Eye (tissue), 1 donor: ENCODE results near the gene NFKBIZ.
"Not testable (repeated sequence)": the region's sequence is repeated elsewhere in the genome, so short reads cannot be mapped to it uniquely, and the experiment has no call there.

Experiments used
- DNase-seq: peaks from one replicate; pipeline ENCODE4 v3.0.0-alpha.2; 2015

Gene NFKBIZ

DNA sequence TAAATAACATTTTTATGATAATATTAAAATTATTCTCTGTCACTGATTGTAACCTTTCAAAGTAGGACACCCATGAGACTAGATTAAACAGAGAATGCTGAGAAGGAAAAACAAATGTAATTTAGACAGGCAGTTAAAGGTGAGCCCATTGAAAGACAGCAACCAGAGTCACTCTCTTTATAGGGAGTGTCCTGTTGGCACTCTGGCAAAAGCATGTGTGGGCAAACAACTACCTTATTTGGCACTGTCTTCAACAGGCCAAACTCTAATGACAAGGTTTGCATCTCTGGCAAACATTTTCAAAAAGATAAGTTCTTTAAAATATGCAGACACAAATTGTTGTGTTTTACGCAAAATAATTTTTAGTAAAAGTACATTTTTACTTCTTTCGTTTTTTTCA, 29.8 kb downstream of the NFKBIZ start:
- no peak for DNase-seq

DNA sequence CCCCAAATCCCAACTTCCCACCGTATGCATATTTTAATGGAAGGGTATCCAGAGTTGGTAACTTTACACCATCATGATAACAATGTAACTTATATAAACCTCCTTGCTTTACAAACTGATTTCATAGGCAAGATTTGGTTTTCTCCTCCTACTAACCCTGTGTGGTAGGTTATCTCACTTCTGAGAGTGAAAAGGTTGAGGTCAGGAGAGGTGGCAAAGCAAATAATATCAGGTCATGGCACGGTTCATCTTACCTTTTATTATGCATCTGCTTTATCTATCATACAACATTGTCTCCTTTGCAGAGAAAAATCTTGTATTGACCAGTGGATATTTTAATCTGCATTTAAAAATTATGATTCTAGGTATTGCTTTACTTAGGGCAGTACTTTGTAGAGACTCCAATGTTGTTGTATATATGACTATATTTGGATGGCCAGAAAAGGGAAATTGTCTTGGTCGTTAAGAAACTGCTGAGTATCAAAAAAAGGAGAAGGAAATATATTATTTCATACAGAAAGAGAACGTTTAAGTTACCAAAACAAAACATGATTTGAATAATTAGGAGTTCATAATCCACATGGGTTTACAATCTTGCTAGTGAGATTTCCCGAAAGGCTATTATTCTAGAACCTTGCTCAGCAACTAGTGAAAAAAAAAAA, 30.4 kb downstream of the NFKBIZ start:
- DNase-seq: no peak

DNA sequence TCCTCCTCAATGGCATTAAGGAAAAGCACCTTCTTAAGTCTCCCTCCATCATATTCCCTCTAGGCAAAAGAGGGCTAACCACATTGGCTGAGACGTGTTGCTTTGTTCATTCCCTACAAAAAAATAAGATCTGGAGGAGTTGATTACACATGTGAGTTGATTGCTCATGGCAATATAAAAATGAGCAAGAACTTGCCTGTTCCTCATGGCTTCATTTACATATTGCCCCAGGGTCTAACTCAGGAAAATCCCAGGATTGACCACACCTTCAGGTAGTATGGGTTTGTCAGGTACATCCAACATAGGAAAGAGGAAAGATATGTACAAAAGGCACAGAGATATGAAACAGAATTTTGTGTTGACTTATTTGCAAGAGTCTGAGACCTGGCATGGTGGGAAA, 35.5 kb downstream of the NFKBIZ start:
- DNase-seq: no peak

DNA sequence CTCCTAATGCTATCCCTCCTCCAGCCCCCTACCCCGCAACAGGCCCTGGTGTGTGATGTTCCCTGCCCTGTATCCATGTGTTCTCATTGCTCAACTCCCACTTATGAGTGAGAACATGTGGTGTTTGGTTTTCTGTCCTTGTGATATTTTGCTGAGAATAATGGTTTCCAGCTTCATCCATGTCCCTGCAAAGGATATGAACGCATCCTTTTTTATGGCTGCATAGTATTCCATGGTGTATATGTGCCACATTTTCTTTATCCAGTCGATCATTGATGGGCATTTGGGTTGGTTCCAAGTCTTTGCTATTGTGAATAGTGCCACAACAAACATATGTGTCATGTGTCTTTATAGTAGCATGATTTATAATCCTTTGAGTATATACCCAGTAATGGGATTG, 36.3 kb downstream of the NFKBIZ start:
- not testable (repeated sequence) for DNase-seq

DNA sequence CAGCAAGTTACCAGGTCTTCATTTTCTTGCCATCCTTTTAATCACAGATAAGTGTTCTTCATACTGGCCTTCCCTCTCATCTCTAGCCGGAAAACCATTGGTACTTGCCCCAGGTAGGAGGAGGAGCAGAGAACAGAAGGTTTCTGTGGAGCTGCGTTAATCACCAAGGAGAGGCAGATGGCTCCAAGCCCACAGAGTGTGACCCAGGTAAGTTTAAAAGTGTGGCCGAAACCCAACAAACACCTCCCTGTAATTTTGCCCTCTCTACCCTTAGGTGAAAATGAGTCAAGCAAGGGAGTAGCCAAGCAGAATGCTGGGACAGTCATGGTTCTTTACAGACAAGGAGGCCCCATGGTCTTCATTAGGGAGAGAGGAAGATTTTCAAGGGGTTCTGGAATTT, 37.3 kb downstream of the NFKBIZ start:
- no peak for DNase-seq

DNA sequence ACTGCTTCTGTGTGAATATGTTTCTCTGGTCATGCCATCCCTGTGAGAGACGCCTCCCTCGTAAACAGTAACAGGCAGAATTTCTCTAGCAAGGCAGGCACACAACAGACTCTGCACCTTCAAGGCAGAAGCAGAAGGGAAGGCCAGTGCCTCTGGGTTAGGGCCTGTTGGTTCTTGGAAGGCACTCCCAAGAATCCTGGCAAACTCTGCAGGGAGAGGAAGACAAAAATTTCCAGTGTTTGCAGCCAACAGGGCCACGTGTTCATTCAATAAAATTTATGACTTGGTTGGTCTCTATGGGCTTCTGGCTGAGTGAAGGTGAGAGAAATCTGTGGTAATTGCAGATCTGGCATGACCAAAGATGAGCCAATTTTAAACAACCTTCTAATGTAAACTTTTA, 39.3 kb downstream of the NFKBIZ start:
- no peak for DNase-seq

DNA sequence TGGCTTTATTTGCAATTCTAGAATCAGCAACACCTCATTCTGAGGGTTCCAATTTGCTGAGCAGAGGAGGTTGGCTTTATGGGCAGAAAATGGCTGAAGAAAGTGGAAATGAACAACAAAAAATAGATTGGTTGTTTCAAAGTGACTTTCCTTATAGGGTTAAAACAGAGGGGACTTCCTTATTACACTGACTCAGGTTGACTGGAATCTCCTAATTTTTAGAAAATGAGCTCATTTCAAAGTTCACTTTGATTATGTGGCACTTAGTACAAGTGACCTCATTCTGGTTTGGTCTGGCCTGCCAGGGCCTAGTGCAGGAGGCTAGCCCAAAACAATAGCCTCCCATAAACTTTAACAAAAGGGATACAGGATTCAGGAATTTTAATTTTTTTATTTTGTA, 41.4 kb downstream of the NFKBIZ start:
- DNase-seq: no peak

DNA sequence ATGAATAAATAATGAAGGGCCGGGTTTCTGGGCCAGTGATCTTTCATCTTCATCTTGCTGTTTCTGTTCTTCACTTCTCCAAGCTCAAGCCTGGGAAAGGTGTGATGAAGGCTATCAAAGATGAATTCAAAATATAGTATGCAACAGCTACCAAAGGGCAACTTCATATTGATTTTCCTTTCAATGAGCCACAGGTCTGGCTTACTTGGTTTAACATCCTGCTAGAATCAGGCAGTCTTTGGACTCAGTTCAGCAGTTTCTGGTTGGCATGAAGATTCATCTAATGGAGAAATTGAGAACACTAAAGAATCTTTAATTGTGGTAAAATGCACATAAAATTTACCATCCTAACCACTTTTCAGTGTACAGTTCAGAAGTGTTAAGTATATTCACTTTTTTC, 43.3 kb downstream of the NFKBIZ start:
- DNase-seq: no peak

DNA sequence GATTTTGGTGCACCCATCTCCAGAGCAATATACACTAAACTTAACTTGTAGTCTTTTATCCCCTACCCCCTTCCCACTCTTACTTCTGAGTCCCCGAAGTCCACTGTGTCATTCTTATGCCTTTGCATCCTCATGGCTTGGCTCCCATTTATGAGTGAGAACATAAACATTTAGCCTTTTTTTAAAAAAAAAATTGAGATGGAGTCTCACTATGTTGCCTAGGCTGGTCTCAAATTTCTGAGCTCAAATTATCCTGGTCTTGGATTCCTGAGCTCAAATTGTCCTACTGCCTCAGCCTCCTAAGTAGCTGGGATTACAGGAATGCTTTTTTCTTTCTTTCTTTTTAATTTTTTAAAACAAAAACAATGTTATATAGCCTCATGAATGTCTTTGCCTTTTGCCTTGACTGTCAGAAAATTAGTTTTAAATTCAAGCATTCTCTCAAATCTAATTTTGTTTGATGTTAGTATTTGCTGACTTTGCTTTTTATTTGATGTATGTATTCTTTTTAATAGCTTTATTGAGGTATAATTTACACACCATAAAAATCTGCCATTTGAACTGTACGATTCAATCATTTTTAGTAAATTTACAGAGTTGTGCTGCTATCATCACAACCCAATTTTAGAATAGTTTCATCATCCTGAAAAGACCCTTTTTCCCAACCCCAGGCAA, 46.9 kb downstream of the NFKBIZ start:
- no peak for DNase-seq

DNA sequence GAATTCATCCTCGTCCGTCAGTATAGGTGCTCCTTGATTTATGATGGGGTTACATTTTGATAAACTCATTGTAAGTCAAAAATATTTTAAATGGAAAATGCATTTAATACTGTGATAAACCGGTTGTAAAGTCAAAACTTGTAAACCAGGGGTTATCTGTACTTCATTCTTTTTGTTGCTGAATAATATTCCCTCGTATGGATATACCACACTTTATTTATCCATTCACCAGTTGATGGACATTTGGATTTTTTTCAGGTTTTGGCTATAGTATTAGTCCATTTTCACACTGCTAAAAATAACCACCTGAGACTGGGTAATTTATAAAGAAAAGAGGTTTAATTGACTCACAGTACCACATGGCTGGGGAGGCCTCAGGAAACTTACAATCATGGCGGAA, 47.7 kb downstream of the NFKBIZ start:
- DNase-seq: no peak

DNA sequence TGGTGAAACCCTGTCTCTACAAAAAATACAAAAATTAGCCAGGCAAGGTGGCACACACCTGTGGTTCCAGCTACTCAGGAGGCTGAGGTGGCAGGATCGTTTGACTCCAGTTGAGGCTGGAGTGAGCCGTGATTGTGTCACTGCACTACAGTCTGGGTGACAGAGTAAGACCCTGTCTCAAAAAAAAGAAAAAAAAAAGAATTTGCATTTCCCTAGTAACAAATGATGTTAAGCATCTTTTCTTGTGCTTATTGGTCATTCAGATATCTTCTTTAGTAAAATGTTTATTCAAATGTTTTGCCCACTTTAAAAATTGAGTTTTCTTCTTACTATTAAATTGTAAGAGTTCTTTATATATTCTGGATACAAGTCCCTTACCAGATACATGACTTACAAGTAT, 48.7 kb downstream of the NFKBIZ start:
- no peak for DNase-seq

DNA sequence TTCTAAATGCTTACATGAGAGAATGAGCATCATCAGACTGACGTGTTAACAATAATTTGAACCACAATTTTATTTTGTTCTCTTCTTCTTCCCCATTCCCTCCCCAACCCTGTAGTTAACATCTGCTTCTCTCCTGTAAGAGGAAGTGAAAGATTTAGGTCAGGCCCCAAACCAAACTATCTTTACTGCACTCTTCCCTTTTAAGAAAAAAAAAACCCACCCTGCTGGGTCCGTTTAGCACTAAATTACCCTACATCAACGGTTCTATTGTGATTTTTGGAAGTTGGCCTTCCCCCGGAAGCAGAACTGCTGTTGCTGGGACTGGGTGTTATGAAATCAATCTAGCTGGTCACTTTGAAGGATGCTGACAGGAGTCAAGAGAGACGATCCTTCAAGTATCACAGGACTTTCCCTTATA, 49.4 kb downstream of the NFKBIZ start:
- DNase-seq: peak; percentile 31

DNA sequence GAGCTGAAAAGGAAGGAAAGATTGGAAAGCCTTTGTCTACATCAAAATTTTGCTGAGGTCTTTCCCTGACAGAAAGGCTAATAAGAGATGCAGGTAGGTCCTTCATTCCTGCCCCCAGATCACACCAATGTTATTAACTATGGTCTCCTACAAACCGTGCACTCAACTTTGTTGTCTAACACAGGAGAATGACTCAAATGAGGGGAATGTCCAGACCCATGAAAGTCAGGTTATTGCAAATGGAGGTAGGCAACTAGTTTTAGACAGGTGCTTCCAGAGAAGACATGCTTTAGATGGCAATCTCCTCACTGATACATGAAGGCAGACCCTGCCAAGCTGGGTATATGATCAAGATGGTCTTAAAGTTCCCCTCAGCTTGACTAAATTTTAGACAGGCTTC, 51.0 kb downstream of the NFKBIZ start:
- no peak for DNase-seq

DNA sequence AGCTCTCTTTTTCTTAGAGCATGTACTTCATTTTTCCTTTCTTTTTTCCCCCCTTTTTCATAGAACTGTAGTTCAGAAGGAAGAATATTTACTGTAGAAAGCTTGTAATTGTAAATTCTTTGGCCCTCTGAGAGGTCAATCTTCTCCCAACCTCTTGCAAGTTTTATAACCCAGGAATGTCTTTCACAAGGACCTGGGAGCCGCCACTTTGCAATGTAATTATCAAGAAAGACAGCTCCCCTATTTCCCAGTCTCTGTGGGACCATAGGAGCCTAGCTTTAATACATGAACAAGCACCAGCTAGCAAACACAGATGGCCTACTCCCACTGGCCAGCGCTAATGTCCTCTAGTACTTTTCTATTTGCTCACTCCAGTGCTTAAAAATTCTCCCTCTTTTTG, 51.4 kb downstream of the NFKBIZ start:
- no peak for DNase-seq

DNA sequence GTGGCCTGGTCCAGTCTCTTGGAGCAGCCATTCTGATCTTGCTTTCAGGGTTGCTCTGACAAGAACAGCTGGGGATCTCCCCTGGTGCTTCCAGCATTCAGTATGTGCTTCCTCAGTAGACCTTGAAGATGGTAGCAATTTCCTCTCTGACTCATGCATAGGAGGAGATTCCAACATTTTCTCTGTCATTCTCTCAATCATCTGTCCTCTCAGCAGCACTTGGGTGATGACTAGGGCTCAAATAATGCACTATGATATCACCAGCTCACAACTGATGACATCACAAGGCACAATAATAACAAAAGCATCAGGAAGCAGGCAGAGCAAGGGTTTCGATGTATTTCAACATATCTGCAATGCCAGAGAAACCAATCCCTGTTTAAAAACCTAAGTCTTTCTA, 52.7 kb downstream of the NFKBIZ start:
- no peak for DNase-seq

DNA sequence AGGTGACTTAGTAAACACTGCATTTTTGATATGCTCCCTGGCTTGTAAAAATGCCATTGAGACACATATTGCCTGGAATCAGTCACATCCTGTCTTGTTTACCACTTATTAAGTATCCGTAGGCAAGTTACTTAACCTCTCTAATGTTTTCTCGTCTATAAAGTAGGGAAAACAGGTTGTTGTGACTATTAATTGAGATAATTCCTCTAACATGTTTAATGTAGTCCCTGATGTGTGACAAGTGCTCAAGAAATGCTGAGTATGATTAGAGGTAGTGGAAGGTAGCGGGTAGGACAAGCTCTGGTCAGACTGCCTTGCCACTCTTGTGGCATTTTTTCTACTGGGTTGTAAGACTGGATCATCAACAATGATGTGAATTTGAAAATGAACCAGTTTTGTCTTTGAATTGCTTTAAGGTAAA, 54.1 kb downstream of the NFKBIZ start:
- no peak for DNase-seq

DNA sequence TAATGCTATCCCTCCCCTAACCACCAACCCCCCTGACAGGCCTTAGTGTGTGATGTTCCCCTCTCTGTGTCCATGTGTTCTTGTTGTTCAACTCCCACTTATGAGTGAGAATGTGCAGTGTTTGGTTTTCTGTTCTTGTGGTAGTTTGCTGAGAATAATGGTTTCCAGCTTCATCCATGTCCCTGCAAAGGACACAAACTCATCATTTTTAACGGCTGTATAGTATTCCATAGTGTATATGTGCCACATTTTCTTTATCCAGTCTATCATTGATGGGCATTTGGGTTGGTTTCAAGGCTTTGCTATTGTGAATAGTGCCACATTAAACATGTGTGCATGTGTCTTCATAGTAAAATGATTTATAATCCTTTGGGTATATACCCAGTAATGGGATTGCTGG, 56.3 kb downstream of the NFKBIZ start:
- DNase-seq: not testable (repeated sequence)
